Vagina (tissue), 2 donors: ENCODE data around the gene SLC49A3. TPM values are rescaled to one million over a fixed set of nuclear protein-coding genes. Genes with fewer than 3 reads are reported as not detected.

Experiments used
- DNase-seq, 2 donors: peaks; one replicate each; pipeline ENCODE4 v3.0.0-alpha.2; 2017; ENCODE audit errors: extremely low spot score in 2 of 2
- H3K27ac ChIP-seq: fragments of 200-600 bp; sonication (generic); one replicate; pipeline ENCODE4 v1.5.1; 2019
- H3K27me3 ChIP-seq: fragments of 200-600 bp; sonication (generic); one replicate; pipeline ENCODE4 v1.5.1; 2019
- H3K36me3 ChIP-seq, 2 donors: fragments of 200-600 bp; sonication (generic); one replicate each; pipeline ENCODE4 v1.5.1; 2017 to 2019
- H3K4me1 ChIP-seq: fragments of 200-600 bp; sonication (generic); one replicate; pipeline ENCODE4 v1.5.1; 2019
- H3K4me3 ChIP-seq, 2 donors: fragments of 200-600 bp; sonication (generic); 1 replicate in 1 of 2; 2 replicates in 1 of 2; pipeline ENCODE4 v1.5.1; 2016 to 2019
- H3K9me3 ChIP-seq: fragments of 200-600 bp; sonication (generic); one replicate; pipeline ENCODE4 v1.5.1; 2019
- POLR2A ChIP-seq, 2 donors: fragments of 450-650 bp; IDR thresholded peaks; one replicate each; pipeline ENCODE4 v1.6.1; 2017; ENCODE audit warnings: antibody characterized with exemption in 2 of 2, mild to moderate bottlenecking in 2 of 2, moderate library complexity in 2 of 2
- POLR2AphosphoS5 ChIP-seq, 2 donors: sonication (generic); formaldehyde crosslinking; IDR thresholded peaks; one replicate each; pipeline ENCODE4 v1.9.0; 2017; ENCODE audit warnings: antibody characterized with exemption in 2 of 2, mild to moderate bottlenecking in 2 of 2, low read depth in 1 of 2; ENCODE audit not compliant: insufficient read depth in 1 of 2
- intact Hi-C: fragments of 100-400 bp; cut with DNase I; formaldehyde crosslinking; loops from one replicate; pipeline ENCODE4 v1.15.1; 2023
- total RNA-seq: library from RNA; depleted of rRNA; stranded (reverse); fragments of >200 nt; gene quantifications from one replicate; pipeline ENCODE4 v1.2.3, GENCODE V29; 2016
- TF ChIP-seq, protein P1 (sequence below), 3 experiments: fragments of 450-650 bp in 2 of 3; fragments of 200-600 bp in 1 of 3; sonication (generic) in 1 of 3; IDR thresholded peaks; one replicate each; pipeline ENCODE4 v1.5.1; 2017 to 2019; ENCODE audit warnings: antibody characterized with exemption in 3 of 3, mild to moderate bottlenecking in 2 of 3, moderate library complexity in 2 of 3

SLC49A3 gene
- total RNA-seq, 1 donor from 2014 or later, result 11.0 TPM

DNA sequence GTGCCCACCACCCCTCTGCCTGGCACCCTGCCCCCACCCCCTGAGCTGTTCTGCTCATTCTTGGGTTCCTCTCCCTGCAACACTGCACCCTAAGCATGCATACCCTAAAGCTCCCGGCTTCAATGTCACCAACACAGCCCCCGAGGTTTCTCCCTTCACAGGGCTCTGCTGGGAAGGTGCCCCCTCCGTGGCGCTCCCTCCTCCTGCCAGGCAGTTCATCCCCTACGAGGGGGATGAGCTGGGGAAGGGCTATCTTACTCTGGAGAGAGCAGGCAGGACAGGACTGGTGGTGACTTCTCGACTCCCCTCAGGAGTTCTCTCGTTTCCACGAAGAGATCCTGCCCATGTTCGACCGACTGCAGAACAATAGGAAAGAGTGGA is 21.4 kb downstream of the SLC49A3 start:
- no peak for DNase-seq
- Histone ChIP-seq H3K36me3 (peaks cover 0 to 18% of the 10 kb centered on the region in 2 donors), H3K27ac (no peak overlapping the region), H3K27me3 (no peaks in the 10 kb centered on the region), H3K9me3 (no peaks in the 10 kb centered on the region), H3K4me1 (peaks cover 17% of the 10 kb centered on the region), H3K4me3 (no peak overlapping the region)
- intact Hi-C loops, result no loop called here
- TF ChIP-seq, protein P1, sequence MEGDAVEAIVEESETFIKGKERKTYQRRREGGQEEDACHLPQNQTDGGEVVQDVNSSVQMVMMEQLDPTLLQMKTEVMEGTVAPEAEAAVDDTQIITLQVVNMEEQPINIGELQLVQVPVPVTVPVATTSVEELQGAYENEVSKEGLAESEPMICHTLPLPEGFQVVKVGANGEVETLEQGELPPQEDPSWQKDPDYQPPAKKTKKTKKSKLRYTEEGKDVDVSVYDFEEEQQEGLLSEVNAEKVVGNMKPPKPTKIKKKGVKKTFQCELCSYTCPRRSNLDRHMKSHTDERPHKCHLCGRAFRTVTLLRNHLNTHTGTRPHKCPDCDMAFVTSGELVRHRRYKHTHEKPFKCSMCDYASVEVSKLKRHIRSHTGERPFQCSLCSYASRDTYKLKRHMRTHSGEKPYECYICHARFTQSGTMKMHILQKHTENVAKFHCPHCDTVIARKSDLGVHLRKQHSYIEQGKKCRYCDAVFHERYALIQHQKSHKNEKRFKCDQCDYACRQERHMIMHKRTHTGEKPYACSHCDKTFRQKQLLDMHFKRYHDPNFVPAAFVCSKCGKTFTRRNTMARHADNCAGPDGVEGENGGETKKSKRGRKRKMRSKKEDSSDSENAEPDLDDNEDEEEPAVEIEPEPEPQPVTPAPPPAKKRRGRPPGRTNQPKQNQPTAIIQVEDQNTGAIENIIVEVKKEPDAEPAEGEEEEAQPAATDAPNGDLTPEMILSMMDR (IDR thresholded peaks at IDR 0.05), result no peak
- TF ChIP-seq POLR2AphosphoS5 (IDR thresholded peaks at IDR 0.05; ENCODE audit: insufficient read depth in 1 of 2, low read depth in 1 of 2) (no peak), POLR2A (IDR thresholded peaks at IDR 0.05) (no peak)

DNA sequence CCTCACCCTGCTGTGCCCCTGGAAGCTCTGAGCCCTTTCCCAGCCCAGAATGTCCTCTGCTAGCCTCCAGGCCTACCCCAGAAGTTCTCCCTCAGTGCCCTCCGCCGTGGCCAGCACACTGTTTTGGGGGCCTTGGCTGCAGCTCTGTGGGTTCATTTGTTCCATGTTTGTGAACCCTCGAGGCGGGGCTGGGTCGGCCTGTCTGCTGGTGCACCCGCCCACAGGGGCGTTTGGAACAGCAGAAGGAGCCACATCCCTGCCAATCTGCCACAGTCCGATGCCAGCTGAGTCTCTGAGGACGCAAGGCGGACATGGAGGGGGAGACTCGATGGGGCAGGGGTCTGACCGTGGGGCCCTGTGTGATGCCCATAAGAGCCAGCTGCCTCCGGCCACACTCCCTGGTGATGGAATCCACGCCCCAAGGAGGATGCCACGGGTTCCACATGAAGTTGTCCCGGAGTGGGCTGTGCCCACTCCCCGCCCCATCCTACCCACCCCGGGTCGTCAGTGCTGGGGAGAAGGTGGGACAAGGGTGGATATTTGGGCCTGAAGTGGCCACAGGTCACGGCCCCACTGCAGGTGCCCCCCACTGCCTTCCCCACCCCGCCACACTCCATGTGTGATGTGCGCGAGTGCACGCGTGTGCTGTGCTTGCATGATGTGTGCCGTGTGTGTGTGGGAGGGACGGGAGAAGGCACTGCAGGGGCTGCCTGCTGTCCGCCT is 22.0 kb downstream of the SLC49A3 start:
- Histone ChIP-seq H3K27ac (no peak overlapping the region), H3K4me1 (peaks cover 17% of the 10 kb centered on the region), H3K27me3 (no peaks in the 10 kb centered on the region), H3K36me3 (peaks cover 0 to 13% of the 10 kb centered on the region in 2 donors), H3K4me3 (no peak overlapping the region), H3K9me3 (no peaks in the 10 kb centered on the region)
- TF ChIP-seq POLR2A (IDR thresholded peaks at IDR 0.05) (no peak), POLR2AphosphoS5 (IDR thresholded peaks at IDR 0.05; ENCODE audit: insufficient read depth in 1 of 2, low read depth in 1 of 2) (no peak)
- TF ChIP-seq, protein P1 (IDR thresholded peaks at IDR 0.05), result no peak
- no peak for DNase-seq
- intact Hi-C loops, result no loop called here

DNA sequence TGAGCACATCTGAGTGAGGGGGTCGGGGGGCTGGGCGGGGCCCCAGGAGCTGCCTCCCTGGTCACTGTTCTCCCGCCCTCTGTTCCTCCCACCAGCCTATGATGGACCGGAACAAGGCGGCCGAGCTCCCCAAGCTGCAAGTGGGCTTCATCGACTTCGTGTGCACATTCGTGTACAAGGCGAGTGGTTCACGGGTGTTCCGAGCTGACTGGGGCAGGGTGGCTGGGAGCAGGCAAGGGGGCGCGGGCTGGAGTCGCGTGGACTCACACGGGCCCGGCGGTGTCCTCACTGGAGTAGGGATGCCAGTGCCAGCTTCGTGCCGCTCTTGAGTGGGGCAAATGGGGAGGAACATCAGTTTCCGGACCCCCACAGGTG is 22.5 kb downstream of the SLC49A3 start:
- H3K27ac ChIP-seq, result no peak overlapping the region
- peaks cover 0 to 7% of the 10 kb centered on the region in 2 donors for H3K36me3 ChIP-seq
- no peaks in the 10 kb centered on the region for H3K9me3 ChIP-seq
- intact Hi-C loops, result no loop called here
- no peak for TF ChIP-seq POLR2AphosphoS5 (IDR thresholded peaks at IDR 0.05; ENCODE audit: insufficient read depth in 1 of 2, low read depth in 1 of 2)
- no peak for TF ChIP-seq POLR2A (IDR thresholded peaks at IDR 0.05)
- no peak overlapping the region for H3K4me3 ChIP-seq
- no peak for DNase-seq
- H3K27me3 ChIP-seq, result no peaks in the 10 kb centered on the region
- H3K4me1 ChIP-seq, result peaks cover 17% of the 10 kb centered on the region

DNA sequence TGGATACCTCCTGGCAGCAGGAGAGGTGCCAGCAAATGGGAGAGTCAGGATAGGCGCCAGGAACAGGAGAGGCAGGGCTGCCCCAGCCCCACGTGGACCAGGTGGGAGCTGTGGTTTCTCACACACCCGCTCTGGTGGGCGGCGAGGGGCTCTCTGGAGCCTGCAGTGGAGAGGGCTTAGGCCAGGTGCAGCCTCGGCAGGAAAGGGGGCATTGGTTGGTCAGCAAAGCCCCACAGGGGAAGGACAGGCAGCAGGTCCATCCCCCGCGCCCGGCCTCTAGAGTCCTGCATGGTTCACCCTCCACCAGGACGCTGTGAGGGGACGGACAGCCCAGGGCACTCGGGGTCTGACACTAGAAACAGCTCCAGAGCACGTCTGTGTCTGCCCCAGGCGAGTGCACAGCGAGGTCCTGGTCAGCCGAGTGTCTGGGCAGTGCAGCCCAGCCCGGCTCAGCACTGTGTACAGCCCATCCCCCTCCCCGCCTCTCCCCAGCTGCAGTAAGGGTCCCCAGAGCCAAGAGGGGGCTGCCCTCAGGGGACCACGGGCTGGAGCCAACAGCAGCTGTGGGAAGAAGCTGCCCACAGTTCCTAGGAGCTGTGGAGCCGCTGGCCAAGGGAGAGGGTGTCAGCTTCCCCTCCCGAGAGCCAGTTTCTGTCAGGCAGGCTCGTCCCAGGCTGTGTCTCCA is 23.1 kb downstream of the SLC49A3 start:
- Histone ChIP-seq H3K36me3 (peaks cover 0 to 2% of the 10 kb centered on the region in 2 donors), H3K4me3 (no peak overlapping the region), H3K27me3 (no peaks in the 10 kb centered on the region), H3K4me1 (peaks cover 17% of the 10 kb centered on the region), H3K27ac (no peak overlapping the region), H3K9me3 (no peaks in the 10 kb centered on the region)
- intact Hi-C loops, result no loop called here
- no peak for DNase-seq
- TF ChIP-seq POLR2A (IDR thresholded peaks at IDR 0.05) (no peak), POLR2AphosphoS5 (IDR thresholded peaks at IDR 0.05; ENCODE audit: insufficient read depth in 1 of 2, low read depth in 1 of 2) (no peak)
- TF ChIP-seq, protein P1 (IDR thresholded peaks at IDR 0.05), result no peak

DNA sequence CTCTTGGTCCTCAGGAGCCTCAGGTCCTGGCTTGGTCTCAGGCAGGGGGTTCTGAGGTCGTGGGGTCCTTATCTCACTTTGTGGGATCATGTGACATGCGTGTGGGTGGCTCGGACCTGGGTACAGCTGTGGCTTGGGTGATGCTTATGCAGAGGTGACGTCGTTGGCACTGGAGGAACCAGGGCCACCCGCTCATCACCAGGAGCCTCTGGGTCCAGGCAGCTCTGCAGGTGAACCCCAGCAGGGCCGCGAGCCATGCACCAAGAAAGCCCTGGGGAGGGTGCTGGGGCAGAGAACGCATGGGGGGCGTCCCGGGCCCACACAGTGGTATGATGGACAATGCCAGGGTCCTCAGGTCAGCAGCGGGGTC is 23.6 kb downstream of the SLC49A3 start:
- DNase-seq, result no peak
- H3K27ac ChIP-seq, result no peak overlapping the region
- TF ChIP-seq, protein P1 (IDR thresholded peaks at IDR 0.05), result no peak
- TF ChIP-seq POLR2AphosphoS5 (IDR thresholded peaks at IDR 0.05; ENCODE audit: insufficient read depth in 1 of 2, low read depth in 1 of 2) (no peak), POLR2A (IDR thresholded peaks at IDR 0.05) (no peak)
- no peaks in the 10 kb centered on the region for H3K36me3 ChIP-seq
- peaks cover 17% of the 10 kb centered on the region for H3K4me1 ChIP-seq
- H3K9me3 ChIP-seq, result no peaks in the 10 kb centered on the region
- intact Hi-C loops, result no loop called here
- H3K27me3 ChIP-seq, result no peaks in the 10 kb centered on the region
- no peak overlapping the region for H3K4me3 ChIP-seq
